K562 (cell line): ENCODE data around the gene COQ6. TPM values are rescaled to one million over a fixed set of nuclear protein-coding genes. Genes with fewer than 3 reads are reported as not detected.

ENCODE experiments used
- ATAC-seq: fragments of 200-7000 bp; cut with Tn5 transposase; 3 replicates; pipeline ENCODE4 v1.9.1; 2020; ENCODE audit warnings: moderate library complexity
- BruUV-seq: library from RNA; stranded (reverse); fragments of 400-500 nt; replicated peaks from 2 replicates; lab custom pipeline; 2021; lab: Mats Ljungman, UMichigan
- CTCF ChIA-PET: fragments of 300-600 bp; formaldehyde crosslinking; extraction: SDS; loops from one replicate; lab custom pipeline; 2021; ENCODE audit warnings: low intra/inter-chr PET ratio; lab: Yijun Ruan, JAX
- POLR2A ChIA-PET: fragments of 300-600, 350-650 bp; sonication (Branson Sonifier 250); formaldehyde crosslinking; extraction: SDS; loops from one replicate; lab custom pipeline; 2021; ENCODE audit warnings: antibody characterized with exemption, inconsistent platforms; lab: Yijun Ruan, JAX
- DNase-seq, 4 experiments: peaks; one replicate each; pipeline versions ENCODE4 v3.0.0 to v3.0.0-alpha.2; 2011 to 2018; ENCODE audit warnings: low spot score in 3 of 4, mixed read lengths in 3 of 4; ENCODE audit errors: extremely low read depth in 1 of 4
- FAIRE-seq: peaks from 2 replicates; lab custom pipeline; 2011; peaks lifted over from hg19 to GRCh38; lab: Jason Lieb, UNC
- H2AFZ ChIP-seq: 2 replicates; pipeline ENCODE4 v1.6.0; 2011; ENCODE audit warnings: low read depth, low read length, control low read depth, inconsistent platforms
- H3K27ac ChIP-seq: fragments of 200-600 bp; 3 replicates; pipeline ENCODE4 v1.8.0; 2011; ENCODE audit warnings: low read depth, mild to moderate bottlenecking, control low read depth, inconsistent platforms, low read length, moderate library complexity, mixed read lengths; ENCODE audit errors: extremely low read depth
- H3K27me3 ChIP-seq, 2 experiments: fragments of 300-600 bp in 1 of 2; 2 replicates in 1 of 2; 3 replicates in 1 of 2; pipeline versions ENCODE4 v1.6.0 to v1.8.0; 2011; ENCODE audit warnings: inconsistent platforms in 2 of 2, low read length in 2 of 2, mild to moderate bottlenecking in 1 of 2, mixed read lengths in 1 of 2, moderate library complexity in 1 of 2; ENCODE audit not compliant: control insufficient read depth in 2 of 2, insufficient read depth in 2 of 2
- H3K36me3 ChIP-seq: fragments of 300-600 bp; 3 replicates; pipeline ENCODE4 v1.8.0; 2011; ENCODE audit warnings: mild to moderate bottlenecking, low read length, inconsistent platforms; ENCODE audit not compliant: control insufficient read depth, insufficient read depth
- H3K4me1 ChIP-seq, 2 experiments: fragments of 200-600 bp in 1 of 2; replicated peaks in 1 of 2; 2 replicates in 1 of 2; 3 replicates in 1 of 2; pipeline versions ENCODE4 v1.5.1 to v1.8.0; 2011; ENCODE audit warnings: inconsistent platforms in 2 of 2, low read length in 2 of 2, mild to moderate bottlenecking in 1 of 2, mixed read lengths in 1 of 2, moderate library complexity in 1 of 2; ENCODE audit not compliant: control insufficient read depth in 2 of 2, insufficient read depth in 2 of 2
- H3K4me2 ChIP-seq: 2 replicates; pipeline ENCODE4 v1.6.1; 2011; ENCODE audit warnings: low read length, control low read depth, inconsistent platforms, mixed read lengths; ENCODE audit not compliant: insufficient read depth
- H3K4me3 ChIP-seq: fragments of 200-600 bp; sonication (generic), shearing (Covaris generic); 2 replicates; pipeline ENCODE4 v1.5.1; 2016; ENCODE audit warnings: control low read depth, inconsistent platforms
- H3K79me2 ChIP-seq: fragments of 200-600 bp; 3 replicates; pipeline ENCODE4 v1.8.0; 2011; ENCODE audit warnings: low read length, inconsistent platforms; ENCODE audit not compliant: control insufficient read depth, insufficient read depth
- H3K9ac ChIP-seq, 2 experiments: 2 replicates each; pipeline versions ENCODE4 v1.6.0 to v1.6.1; 2011; ENCODE audit warnings: low read depth in 2 of 2, low read length in 2 of 2, control low read depth in 1 of 2, inconsistent platforms in 1 of 2, mild to moderate bottlenecking in 1 of 2, mixed read lengths in 1 of 2; ENCODE audit not compliant: insufficient read depth in 1 of 2
- H3K9me1 ChIP-seq: one replicate; pipeline ENCODE4 v1.6.0; 2011; ENCODE audit warnings: inconsistent platforms, mild to moderate bottlenecking, low read length, moderate library complexity; ENCODE audit not compliant: control insufficient read depth, insufficient read depth
- H3K9me3 ChIP-seq: replicated peaks from 2 replicates; pipeline ENCODE4 v1.5.1; 2011; ENCODE audit warnings: low read depth, low read length, inconsistent platforms; ENCODE audit not compliant: control insufficient read depth, insufficient read depth
- H4K20me1 ChIP-seq: replicated peaks from 2 replicates; pipeline ENCODE4 v1.6.1; 2011; ENCODE audit warnings: low read length, inconsistent platforms, mixed read lengths; ENCODE audit not compliant: control insufficient read depth, insufficient read depth
- CBX1 ChIP-seq: sonication (generic); IDR thresholded peaks from 2 replicates; pipeline ENCODE4 v1.6.1; 2016; ENCODE audit warnings: antibody characterized with exemption, low read depth, mild to moderate bottlenecking
- FIP1L1 ChIP-seq: fragments of 200-400 bp; formaldehyde crosslinking; IDR thresholded peaks from 2 replicates; pipeline ENCODE4 v1.6.1; 2018; ENCODE audit warnings: mild to moderate bottlenecking, low read depth, low read length; ENCODE audit not compliant: poor library complexity, severe bottlenecking
- WGBS: fragments of 100-300 bp; shearing (Covaris generic); methylation state at CpG from one replicate; pipeline ENCODE4 v1.1.6; 2016; ENCODE audit warnings: low coverage, mixed read lengths; ENCODE audit not compliant: insufficient coverage; ENCODE audit errors: missing lambda C conversion rate; 5-methylcytosine and 5-hydroxymethylcytosine counted together
- in situ Hi-C: fragments of 300-500 bp; cut with MboI; formaldehyde crosslinking; loops from 4 replicates; pipeline ENCODE4 v1.15.0; 2018; ENCODE audit warnings: inconsistent platforms, mixed read lengths
- intact Hi-C: fragments of 100-400 bp; cut with micrococcal nuclease; formaldehyde crosslinking; loops from 2 replicates; pipeline ENCODE4 v1.14.2; 2022
- polyA plus RNA-seq, 8 experiments: library from polyadenylated mRNA; depleted of rRNA in 4 of 8; stranded (reverse) in 5 of 8; unstranded in 3 of 8; fragments of >200 nt; fragmentation: Nextera tagmentation in 2 of 8; fragmentation: Illumina TruSeq in 1 of 8; extraction: Ambion mirVana in 2 of 8; extraction: Trizol in 1 of 8; gene quantifications; 2 replicates each; pipeline versions ENCODE4 v1.2.1 to v1.2.3, GENCODE V29; 2011 to 2014; ENCODE audit warnings: inconsistent platforms in 1 of 8, missing spikeins in 1 of 8
- total RNA-seq, 7 experiments: library from RNA; depleted of rRNA in 6 of 7; stranded (reverse); fragments of >200 nt in 6 of 7; fragmentation: Illumina TruSeq in 2 of 7; extraction: Trizol in 2 of 7; gene quantifications; 2 replicates each; pipeline versions ENCODE4 v1.2.1 to v1.2.3, GENCODE V29; 2011 to 2021; ENCODE audit warnings: low replicate concordance in 1 of 7
- TF ChIP-seq, protein P1 (sequence below), 2 experiments: fragments of 450-650 bp; formaldehyde crosslinking in 1 of 2; IDR thresholded peaks; 2 replicates each; pipeline versions ENCODE4 v1.4.0 to v1.6.1; 2014 to 2020; ENCODE audit warnings: mild to moderate bottlenecking in 2 of 2, borderline replicate concordance in 1 of 2, low read depth in 1 of 2
- TF ChIP-seq, protein P2 (sequence below): fragments of 450-650 bp; conservative IDR thresholded peaks from 2 replicates; pipeline ENCODE4 v1.6.1; 2016; ENCODE audit warnings: missing genetic modification characterization, low read depth, mild to moderate bottlenecking, control low read depth, missing compliant biosample characterization

Gene COQ6
- total and polyA plus RNA-seq, 9 of the 15 experiments (the other 6 are each of a cell fraction or from before 2014, with no cell fraction given) = 4.3 to 29.0 (median 11.7) TPM

- BruUV-seq = no TSS peak
- in situ Hi-C loops (no loop called here), intact Hi-C loops (no loop called here)
- no peaks in the 10 kb centered on the region for H3K79me2 ChIP-seq
- peaks cover 13% of the 10 kb centered on the region; the same call in 1 of the 3 replicates for H3K36me3 ChIP-seq
- H3K4me1 ChIP-seq = no peaks in the 10 kb centered on the region; a peak in 2 of 5 replicates
- POLR2A ChIA-PET = no interaction called here
- no peak overlapping the region for H3K9ac ChIP-seq
- no peaks in the 10 kb centered on the region for H3K9me3 ChIP-seq
- CTCF ChIA-PET = no interaction called here
- WGBS = 35% methylated on average over 4 of the region's 4 CpGs
- H3K9me1 ChIP-seq = no peaks in the 10 kb centered on the region
- ATAC-seq = no peak
- no peak for DNase-seq
- no peaks in the 10 kb centered on the region for H4K20me1 ChIP-seq
- no peak overlapping the region for H3K4me2 ChIP-seq
- no peak overlapping the region for H2AFZ ChIP-seq
- H3K4me3 ChIP-seq = no peak overlapping the region
- H3K27me3 ChIP-seq = no peaks in the 10 kb centered on the region
- FAIRE-seq = no peak
- H3K27ac ChIP-seq = no peak overlapping the region
- TF ChIP-seq, protein P1, sequence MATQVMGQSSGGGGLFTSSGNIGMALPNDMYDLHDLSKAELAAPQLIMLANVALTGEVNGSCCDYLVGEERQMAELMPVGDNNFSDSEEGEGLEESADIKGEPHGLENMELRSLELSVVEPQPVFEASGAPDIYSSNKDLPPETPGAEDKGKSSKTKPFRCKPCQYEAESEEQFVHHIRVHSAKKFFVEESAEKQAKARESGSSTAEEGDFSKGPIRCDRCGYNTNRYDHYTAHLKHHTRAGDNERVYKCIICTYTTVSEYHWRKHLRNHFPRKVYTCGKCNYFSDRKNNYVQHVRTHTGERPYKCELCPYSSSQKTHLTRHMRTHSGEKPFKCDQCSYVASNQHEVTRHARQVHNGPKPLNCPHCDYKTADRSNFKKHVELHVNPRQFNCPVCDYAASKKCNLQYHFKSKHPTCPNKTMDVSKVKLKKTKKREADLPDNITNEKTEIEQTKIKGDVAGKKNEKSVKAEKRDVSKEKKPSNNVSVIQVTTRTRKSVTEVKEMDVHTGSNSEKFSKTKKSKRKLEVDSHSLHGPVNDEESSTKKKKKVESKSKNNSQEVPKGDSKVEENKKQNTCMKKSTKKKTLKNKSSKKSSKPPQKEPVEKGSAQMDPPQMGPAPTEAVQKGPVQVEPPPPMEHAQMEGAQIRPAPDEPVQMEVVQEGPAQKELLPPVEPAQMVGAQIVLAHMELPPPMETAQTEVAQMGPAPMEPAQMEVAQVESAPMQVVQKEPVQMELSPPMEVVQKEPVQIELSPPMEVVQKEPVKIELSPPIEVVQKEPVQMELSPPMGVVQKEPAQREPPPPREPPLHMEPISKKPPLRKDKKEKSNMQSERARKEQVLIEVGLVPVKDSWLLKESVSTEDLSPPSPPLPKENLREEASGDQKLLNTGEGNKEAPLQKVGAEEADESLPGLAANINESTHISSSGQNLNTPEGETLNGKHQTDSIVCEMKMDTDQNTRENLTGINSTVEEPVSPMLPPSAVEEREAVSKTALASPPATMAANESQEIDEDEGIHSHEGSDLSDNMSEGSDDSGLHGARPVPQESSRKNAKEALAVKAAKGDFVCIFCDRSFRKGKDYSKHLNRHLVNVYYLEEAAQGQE (IDR thresholded peaks at IDR 0.05; ENCODE audit: borderline replicate concordance) = peak; percentile 40
- TF ChIP-seq, protein P1 (CRISPR knock-in tag; IDR thresholded peaks at IDR 0.05; ENCODE audit: low read depth) = no peak
- TF ChIP-seq CBX1 (no peak), FIP1L1 (no peak)
- TF ChIP-seq, protein P2, sequence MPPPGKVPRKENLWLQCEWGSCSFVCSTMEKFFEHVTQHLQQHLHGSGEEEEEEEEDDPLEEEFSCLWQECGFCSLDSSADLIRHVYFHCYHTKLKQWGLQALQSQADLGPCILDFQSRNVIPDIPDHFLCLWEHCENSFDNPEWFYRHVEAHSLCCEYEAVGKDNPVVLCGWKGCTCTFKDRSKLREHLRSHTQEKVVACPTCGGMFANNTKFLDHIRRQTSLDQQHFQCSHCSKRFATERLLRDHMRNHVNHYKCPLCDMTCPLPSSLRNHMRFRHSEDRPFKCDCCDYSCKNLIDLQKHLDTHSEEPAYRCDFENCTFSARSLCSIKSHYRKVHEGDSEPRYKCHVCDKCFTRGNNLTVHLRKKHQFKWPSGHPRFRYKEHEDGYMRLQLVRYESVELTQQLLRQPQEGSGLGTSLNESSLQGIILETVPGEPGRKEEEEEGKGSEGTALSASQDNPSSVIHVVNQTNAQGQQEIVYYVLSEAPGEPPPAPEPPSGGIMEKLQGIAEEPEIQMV (tag) = no peak
These were observed 27.8 kb downstream of the COQ6 start for GRCh38 chr14:73977896-73978295.
